SK-N-MC (cell line): ENCODE data around the gene SRSF2.

Experiments
- EZH2 ChIP-seq: fragments of 200-600 bp; sonication (generic); IDR thresholded peaks from one replicate; pipeline ENCODE4 v1.6.1; 2017; ENCODE audit warnings: antibody characterized with exemption
- FOXP2 ChIP-seq: optimal IDR thresholded peaks from 2 replicates; pipeline ENCODE3; 2011; ENCODE audit warnings: mild to moderate bottlenecking, moderate library complexity; ENCODE audit not compliant: insufficient read depth; ENCODE audit errors: extremely low read length, control extremely low read depth
- POLR2AphosphoS5 ChIP-seq: IDR thresholded peaks from 2 replicates; pipeline ENCODE4 v1.6.1; 2012; ENCODE audit warnings: mild to moderate bottlenecking, low read depth, low read length, borderline replicate concordance

DNA sequence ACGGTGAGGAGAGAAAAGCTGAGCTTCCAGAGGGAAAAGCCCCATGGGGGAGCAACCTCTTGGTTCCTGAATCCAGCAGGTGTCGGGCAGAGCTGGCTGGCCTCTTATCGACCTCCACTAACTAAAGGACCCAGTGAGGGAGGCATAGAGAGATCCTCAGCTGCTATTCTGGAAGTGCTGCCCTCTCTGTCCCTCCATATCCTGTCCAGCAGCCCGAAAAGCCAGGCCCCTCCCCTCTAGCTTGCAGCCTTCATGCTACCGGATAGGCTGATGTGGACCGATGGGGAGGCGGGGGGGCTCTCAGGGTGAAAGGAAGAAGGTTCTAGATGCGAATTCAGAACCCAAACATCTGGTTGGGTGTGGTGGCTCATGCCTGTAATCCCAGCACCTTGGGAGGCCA is 51.3 kb downstream of the SRSF2 start:
- no peak for TF ChIP-seq POLR2AphosphoS5
- no peak for TF ChIP-seq EZH2
- no peak for TF ChIP-seq FOXP2
